Liver (tissue), 9 donors: ENCODE data around the gene USP49. TPM values are rescaled to one million over a fixed set of nuclear protein-coding genes. Genes with fewer than 3 reads are reported as not detected.

ENCODE experiments used
- DNase-seq: peaks from one replicate; pipeline ENCODE4 v3.0.0-alpha.2; 2017; ENCODE audit warnings: low spot score
- H3K27ac ChIP-seq, 2 donors: one replicate each; pipeline ENCODE4 v1.7.0; 2013; ENCODE audit warnings: inconsistent platforms in 2 of 2, low read length in 2 of 2, control low read depth in 1 of 2, low read depth in 1 of 2, mild to moderate bottlenecking in 1 of 2
- H3K27me3 ChIP-seq, 4 donors: one replicate each; pipeline versions ENCODE4 v1.6.1 to v1.7.0; 2013; ENCODE audit warnings: low read length in 3 of 4, inconsistent platforms in 1 of 4, mild to moderate bottlenecking in 1 of 4, moderate library complexity in 1 of 4; ENCODE audit not compliant: control insufficient read depth in 4 of 4, insufficient read depth in 4 of 4
- H3K36me3 ChIP-seq, 4 donors: one replicate each; pipeline versions ENCODE4 v1.6.1 to v1.7.0; 2013; ENCODE audit warnings: low read length in 3 of 4, mild to moderate bottlenecking in 3 of 4, low read depth in 1 of 4, moderate library complexity in 1 of 4; ENCODE audit not compliant: control insufficient read depth in 4 of 4, insufficient read depth in 3 of 4
- H3K4me1 ChIP-seq, 4 donors: one replicate each; pipeline versions ENCODE4 v1.6.1 to v1.7.0; 2013; ENCODE audit warnings: low read length in 3 of 4, mild to moderate bottlenecking in 3 of 4, moderate library complexity in 1 of 4; ENCODE audit not compliant: control insufficient read depth in 4 of 4, insufficient read depth in 4 of 4
- H3K4me3 ChIP-seq, 3 donors: one replicate each; pipeline versions ENCODE4 v1.6.1 to v1.7.0; 2013; ENCODE audit warnings: low read length in 3 of 3, control low read depth in 1 of 3, low read depth in 1 of 3, mild to moderate bottlenecking in 1 of 3
- H3K9ac ChIP-seq, 2 donors: one replicate each; pipeline ENCODE4 v1.7.0; 2013; ENCODE audit warnings: low read length in 2 of 2, mild to moderate bottlenecking in 2 of 2, moderate library complexity in 2 of 2, control low read depth in 1 of 2, low read depth in 1 of 2
- H3K9me3 ChIP-seq, 4 donors: one replicate each; pipeline versions ENCODE4 v1.6.1 to v1.7.0; 2013; ENCODE audit warnings: low read length in 3 of 4; ENCODE audit not compliant: control insufficient read depth in 4 of 4
- ATF3 ChIP-seq: IDR thresholded peaks from 2 replicates; pipeline ENCODE4 v1.6.1; 2016; ENCODE audit warnings: antibody characterized with exemption
- CTCF ChIP-seq: fragments of 150-350 bp; IDR thresholded peaks from 2 replicates; pipeline ENCODE4 v1.5.1; 2017; ENCODE audit warnings: improper control_type of control experiment, low read depth, low read length; ENCODE audit not compliant: missing input control
- EGR1 ChIP-seq, 2 donors: IDR thresholded peaks; 2 replicates each; pipeline ENCODE4 v1.6.1; 2016 to 2018; ENCODE audit warnings: antibody characterized with exemption in 2 of 2, low read depth in 2 of 2
- FOXA1 ChIP-seq: IDR thresholded peaks from 2 replicates; pipeline ENCODE4 v1.6.1; 2016; ENCODE audit warnings: antibody characterized with exemption
- FOXA2 ChIP-seq: IDR thresholded peaks from 2 replicates; pipeline ENCODE4 v1.6.1; 2016; ENCODE audit warnings: antibody characterized with exemption
- GABPA ChIP-seq, 2 donors: IDR thresholded peaks in 1 of 2; conservative IDR thresholded peaks in 1 of 2; 2 replicates each; pipeline ENCODE4 v1.6.1; 2016; ENCODE audit warnings: antibody characterized with exemption in 2 of 2, mild to moderate bottlenecking in 1 of 2, moderate library complexity in 1 of 2
- HNF4A ChIP-seq, 2 donors: conservative IDR thresholded peaks; 2 replicates each; pipeline ENCODE4 v1.6.1; 2016; ENCODE audit warnings: antibody characterized with exemption in 2 of 2, mild to moderate bottlenecking in 2 of 2
- HNF4G ChIP-seq: IDR thresholded peaks from 2 replicates; pipeline ENCODE4 v1.6.1; 2016; ENCODE audit warnings: antibody characterized with exemption
- JUND ChIP-seq, 2 donors: IDR thresholded peaks; 2 replicates each; pipeline ENCODE4 v1.6.1; 2016; ENCODE audit warnings: antibody characterized with exemption in 2 of 2
- MAX ChIP-seq: IDR thresholded peaks from 2 replicates; pipeline ENCODE4 v1.6.1; 2016; ENCODE audit warnings: antibody characterized with exemption
- NR2F2 ChIP-seq: IDR thresholded peaks from 2 replicates; pipeline ENCODE4 v1.6.1; 2016; ENCODE audit warnings: antibody characterized with exemption
- RAD21 ChIP-seq, 2 donors: IDR thresholded peaks; 2 replicates each; pipeline ENCODE4 v1.6.1; 2016; ENCODE audit warnings: antibody characterized with exemption in 2 of 2, mild to moderate bottlenecking in 2 of 2
- REST ChIP-seq: IDR thresholded peaks from 2 replicates; pipeline ENCODE4 v1.6.1; 2016; ENCODE audit warnings: antibody characterized with exemption, mild to moderate bottlenecking
- RXRA ChIP-seq, 2 donors: IDR thresholded peaks; 2 replicates each; pipeline ENCODE4 v1.6.1; 2017 to 2018; ENCODE audit warnings: antibody characterized with exemption in 2 of 2, mild to moderate bottlenecking in 1 of 2
- SP1 ChIP-seq: IDR thresholded peaks from 2 replicates; pipeline ENCODE4 v1.6.1; 2018; ENCODE audit warnings: antibody characterized with exemption, mild to moderate bottlenecking
- TAF1 ChIP-seq: conservative IDR thresholded peaks from 2 replicates; pipeline ENCODE4 v1.6.1; 2016; ENCODE audit warnings: antibody characterized with exemption, mild to moderate bottlenecking
- YY1 ChIP-seq: IDR thresholded peaks from 2 replicates; pipeline ENCODE4 v1.6.1; 2016; ENCODE audit warnings: antibody characterized with exemption, mild to moderate bottlenecking
- ZBTB33 ChIP-seq: IDR thresholded peaks from 2 replicates; pipeline ENCODE4 v1.6.1; 2016; ENCODE audit warnings: antibody characterized with exemption
- WGBS: extraction: QIAGEN DNeasy Blood & Tissue Kit; methylation state at CpG from one replicate; pipeline ENCODE4 v1.1.7; 2013; 5-methylcytosine and 5-hydroxymethylcytosine counted together
- polyA plus RNA-seq, 2 donors: library from polyadenylated mRNA; stranded (reverse) in 1 of 2; unstranded in 1 of 2; fragments of 200-250 nt in 1 of 2; fragments of >200 nt in 1 of 2; fragmentation: Nextera tagmentation in 1 of 2; extraction: Ambion mirVana in 1 of 2; gene quantifications; one replicate each; pipeline versions ENCODE4 v1.2.1 to v1.2.3, GENCODE V29; 2013 to 2015
- total RNA-seq, 2 donors: library from RNA; depleted of rRNA; stranded (reverse); fragments of >200 nt; gene quantifications; one replicate each; pipeline ENCODE4 v1.2.3, GENCODE V29; 2014
- donor health status: healthy.
- donor health status: healthy.
- donor health status: healthy.
- donor health status: healthy.
- donor health status: healthy.

The USP49 gene
- total and polyA plus RNA-seq, 4 donors = 0.33 to 3.4 (median 1.1) TPM

GRCh38 chr6:41775293-41775882, 119.8 kb downstream of the USP49 start:
- Histone ChIP-seq H3K9ac (no peak overlapping the region), H3K9me3 (no peaks in the 10 kb centered on the region), H3K27me3 (no peaks in the 10 kb centered on the region), H3K27ac (no peak overlapping the region), H3K4me3 (no peak overlapping the region), H3K36me3 (peaks cover 11 to 38% (median 22%) of the 10 kb centered on the region in 4 donors), H3K4me1 (peaks cover 2 to 9% (median 8%) of the 10 kb centered on the region in 4 donors)
- WGBS = 91% methylated on average over 13 of the region's 13 CpGs
- no peak for DNase-seq
- no peak for TF ChIP-seq SP1
- no peak for TF ChIP-seq REST
- no peak for TF ChIP-seq JUND (IDR thresholded peaks at IDR 0.05)
- no peak for TF ChIP-seq ZBTB33
- no peak for TF ChIP-seq FOXA2
- TF ChIP-seq GABPA (IDR thresholded peaks at IDR 0.05 in 1 of 2, conservative IDR thresholded peaks at IDR 0.05 in 1 of 2) = no peak
- TF ChIP-seq EGR1 (IDR thresholded peaks at IDR 0.05; ENCODE audit: low read depth in 2 of 2) = no peak

- 93% methylated on average over 3 of the region's 3 CpGs for WGBS
- no peaks in the 10 kb centered on the region for H3K9me3 ChIP-seq
- no peak overlapping the region for H3K27ac ChIP-seq
- peaks cover 11 to 38% (median 22%) of the 10 kb centered on the region in 4 donors for H3K36me3 ChIP-seq
- H3K4me3 ChIP-seq = no peak overlapping the region
- TF ChIP-seq FOXA1 (no peak), FOXA2 (no peak), GABPA (IDR thresholded peaks at IDR 0.05 in 1 of 2, conservative IDR thresholded peaks at IDR 0.05 in 1 of 2) (no peak), RAD21 (IDR thresholded peaks at IDR 0.05) (no peak), HNF4A (conservative IDR thresholded peaks at IDR 0.05) (no peak), HNF4G (no peak), ATF3 (no peak), MAX (no peak), TAF1 (no peak), REST (no peak), EGR1 (IDR thresholded peaks at IDR 0.05; ENCODE audit: low read depth in 2 of 2) (no peak), SP1 (no peak), NR2F2 (no peak), JUND (IDR thresholded peaks at IDR 0.05) (no peak), CTCF (no peak), ZBTB33 (no peak), YY1 (no peak), RXRA (IDR thresholded peaks at IDR 0.05) (no peak)
- peaks cover 2 to 9% (median 8%) of the 10 kb centered on the region in 4 donors for H3K4me1 ChIP-seq
- no peak overlapping the region for H3K9ac ChIP-seq
- H3K27me3 ChIP-seq = no peaks in the 10 kb centered on the region
- no peak for DNase-seq
Observed at GRCh38 chr6:41774841-41775240, 120.3 kb downstream of the USP49 start.
